ENCODE measurements around the gene INSRR.

GRCh38 chr1:156879876-156880275 lies 21.0 kb upstream of the INSRR start:
- TF ChIP-seq, protein P1, sequence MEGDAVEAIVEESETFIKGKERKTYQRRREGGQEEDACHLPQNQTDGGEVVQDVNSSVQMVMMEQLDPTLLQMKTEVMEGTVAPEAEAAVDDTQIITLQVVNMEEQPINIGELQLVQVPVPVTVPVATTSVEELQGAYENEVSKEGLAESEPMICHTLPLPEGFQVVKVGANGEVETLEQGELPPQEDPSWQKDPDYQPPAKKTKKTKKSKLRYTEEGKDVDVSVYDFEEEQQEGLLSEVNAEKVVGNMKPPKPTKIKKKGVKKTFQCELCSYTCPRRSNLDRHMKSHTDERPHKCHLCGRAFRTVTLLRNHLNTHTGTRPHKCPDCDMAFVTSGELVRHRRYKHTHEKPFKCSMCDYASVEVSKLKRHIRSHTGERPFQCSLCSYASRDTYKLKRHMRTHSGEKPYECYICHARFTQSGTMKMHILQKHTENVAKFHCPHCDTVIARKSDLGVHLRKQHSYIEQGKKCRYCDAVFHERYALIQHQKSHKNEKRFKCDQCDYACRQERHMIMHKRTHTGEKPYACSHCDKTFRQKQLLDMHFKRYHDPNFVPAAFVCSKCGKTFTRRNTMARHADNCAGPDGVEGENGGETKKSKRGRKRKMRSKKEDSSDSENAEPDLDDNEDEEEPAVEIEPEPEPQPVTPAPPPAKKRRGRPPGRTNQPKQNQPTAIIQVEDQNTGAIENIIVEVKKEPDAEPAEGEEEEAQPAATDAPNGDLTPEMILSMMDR (conservative IDR thresholded peaks at IDR 0.05): no peak
- TF ChIP-seq EZH2 (IDR thresholded peaks at IDR 0.05; ENCODE audit: low read depth): no peak

Data from PC-9 (cell line).